A549 (cell line): ENCODE measurements around the gene TMEM175.

Experiments used
- CTCF ChIP-seq: fragments of >200 bp; sonication (Bioruptor Twin); formaldehyde crosslinking; IDR thresholded peaks from 3 replicates; pipeline ENCODE4 v1.5.1; 2016
- MAX ChIP-seq: IDR thresholded peaks from 2 replicates; pipeline ENCODE4 v1.6.1; 2012

- TF ChIP-seq CTCF (no peak), MAX (no peak)
Measured at GRCh38 chr4:955161-955921, 23.1 kb downstream of the TMEM175 start.
